Muscle layer of duodenum (tissue), 2 donors: ENCODE results near the gene MS4A6A.

Source experiments
- H3K27ac ChIP-seq: one replicate; pipeline ENCODE4 v1.7.0; 2013; ENCODE audit warnings: mild to moderate bottlenecking, low read length
- H3K27me3 ChIP-seq: one replicate; pipeline ENCODE4 v1.7.0; 2013; ENCODE audit warnings: low read depth, mild to moderate bottlenecking, control low read depth, low read length
- H3K36me3 ChIP-seq, 2 donors: one replicate each; pipeline ENCODE4 v1.7.0; 2013; ENCODE audit warnings: low read length in 2 of 2, control low read depth in 1 of 2, mild to moderate bottlenecking in 1 of 2; ENCODE audit not compliant: insufficient read depth in 2 of 2, control insufficient read depth in 1 of 2
- H3K4me1 ChIP-seq, 2 donors: one replicate each; pipeline ENCODE4 v1.7.0; 2013; ENCODE audit warnings: low read length in 2 of 2, mild to moderate bottlenecking in 2 of 2, control low read depth in 1 of 2, moderate library complexity in 1 of 2; ENCODE audit not compliant: insufficient read depth in 2 of 2, control insufficient read depth in 1 of 2
- H3K4me3 ChIP-seq, 2 donors: one replicate each; pipeline ENCODE4 v1.7.0; 2013; ENCODE audit warnings: low read length in 2 of 2, low read depth in 1 of 2, mild to moderate bottlenecking in 1 of 2
- H3K9me3 ChIP-seq, 2 donors: one replicate each; pipeline ENCODE4 v1.7.0; 2013; ENCODE audit warnings: low read length in 2 of 2, control low read depth in 1 of 2, mild to moderate bottlenecking in 1 of 2; ENCODE audit not compliant: control insufficient read depth in 1 of 2
- donor health status: healthy.

The MS4A6A gene

GRCh38 chr11:60128376-60128775 is 54.5 kb downstream of the MS4A6A start:
- Histone ChIP-seq H3K9me3 (no peaks in the 10 kb centered on the region), H3K36me3 (no peaks in the 10 kb centered on the region), H3K4me3 (no peak overlapping the region), H3K27ac (no peak overlapping the region), H3K4me1 (no peaks in the 10 kb centered on the region), H3K27me3 (no peaks in the 10 kb centered on the region)

GRCh38 chr11:60127311-60127811 is 55.5 kb downstream of the MS4A6A start:
- no peaks in the 10 kb centered on the region for H3K9me3 ChIP-seq
- no peaks in the 10 kb centered on the region for H3K36me3 ChIP-seq
- H3K27ac ChIP-seq: no peak overlapping the region
- no peaks in the 10 kb centered on the region for H3K4me1 ChIP-seq
- H3K27me3 ChIP-seq: no peaks in the 10 kb centered on the region
- H3K4me3 ChIP-seq: no peak overlapping the region

- H3K36me3 ChIP-seq: no peaks in the 10 kb centered on the region
- no peak overlapping the region for H3K27ac ChIP-seq
- no peaks in the 10 kb centered on the region for H3K27me3 ChIP-seq
- no peaks in the 10 kb centered on the region for H3K9me3 ChIP-seq
- H3K4me3 ChIP-seq: no peak overlapping the region
- H3K4me1 ChIP-seq: no peaks in the 10 kb centered on the region
These were observed 56.8 kb downstream of the MS4A6A start for GRCh38 chr11:60125956-60126585.

GRCh38 chr11:60124802-60125432 is 58.0 kb downstream of the MS4A6A start:
- H3K4me3 ChIP-seq: no peak overlapping the region
- H3K27ac ChIP-seq: no peak overlapping the region
- no peaks in the 10 kb centered on the region for H3K27me3 ChIP-seq
- no peaks in the 10 kb centered on the region for H3K36me3 ChIP-seq
- no peaks in the 10 kb centered on the region for H3K4me1 ChIP-seq
- no peaks in the 10 kb centered on the region for H3K9me3 ChIP-seq
